Cardiac muscle cell (in vitro differentiated cells and primary cell): ENCODE data around the gene TRIM62. TPM values are rescaled to one million over a fixed set of nuclear protein-coding genes. Genes with fewer than 3 reads are reported as not detected.
"Not testable (repeated sequence)": the region's sequence is repeated elsewhere in the genome, so short reads cannot be mapped to it uniquely, and the experiment has no call there.

ENCODE experiments used
- DNase-seq, 2 donors: peaks; one replicate each; pipeline versions ENCODE4 v3.0.0 to v3.0.0-alpha.2; 2010 to 2017; ENCODE audit warnings: low read depth in 1 of 2, low spot score in 1 of 2
- H3K27ac ChIP-seq: fragments of 200-600 bp; sonication (generic); 2 replicates; pipeline ENCODE4 v1.5.1; 2016
- H3K27me3 ChIP-seq: fragments of 200-600 bp; sonication (generic); 2 replicates; pipeline ENCODE4 v1.6.0; 2016; ENCODE audit warnings: control low read depth
- H3K36me3 ChIP-seq: fragments of 200-600 bp; sonication (generic); 2 replicates; pipeline ENCODE4 v1.5.1; 2016; ENCODE audit warnings: control low read depth
- H3K4me1 ChIP-seq: fragments of 200-600 bp; sonication (generic); 2 replicates; pipeline ENCODE4 v1.8.1; 2017; ENCODE audit warnings: low read depth, mild to moderate bottlenecking, mixed run types
- H3K4me3 ChIP-seq: fragments of 200-600 bp; sonication (generic); 2 replicates; pipeline ENCODE4 v1.5.1; 2016; ENCODE audit warnings: mild to moderate bottlenecking
- H3K9me3 ChIP-seq: fragments of 200-600 bp; sonication (generic); 2 replicates; pipeline ENCODE4 v1.5.1; 2017; ENCODE audit warnings: low read depth, mild to moderate bottlenecking, control low read depth
- polyA plus RNA-seq: library from polyadenylated mRNA; unstranded; fragments of >200 nt; fragmentation: Nextera tagmentation; extraction: Ambion mirVana; gene quantifications from 2 replicates; pipeline ENCODE4 v1.2.1, GENCODE V29; 2016
- total RNA-seq: library from RNA; depleted of rRNA; stranded (reverse); fragments of >200 nt; gene quantifications from 2 replicates; pipeline ENCODE4 v1.2.3, GENCODE V29; 2016
- TF ChIP-seq, protein P1 (sequence below): IDR thresholded peaks from 2 replicates; pipeline ENCODE4 v1.5.1; 2012; ENCODE audit warnings: low read depth, mild to moderate bottlenecking, low read length

The TRIM62 gene
- total and polyA plus RNA-seq, 2 experiments from 2014 or later = 3.1 to 5.8 TPM

DNA sequence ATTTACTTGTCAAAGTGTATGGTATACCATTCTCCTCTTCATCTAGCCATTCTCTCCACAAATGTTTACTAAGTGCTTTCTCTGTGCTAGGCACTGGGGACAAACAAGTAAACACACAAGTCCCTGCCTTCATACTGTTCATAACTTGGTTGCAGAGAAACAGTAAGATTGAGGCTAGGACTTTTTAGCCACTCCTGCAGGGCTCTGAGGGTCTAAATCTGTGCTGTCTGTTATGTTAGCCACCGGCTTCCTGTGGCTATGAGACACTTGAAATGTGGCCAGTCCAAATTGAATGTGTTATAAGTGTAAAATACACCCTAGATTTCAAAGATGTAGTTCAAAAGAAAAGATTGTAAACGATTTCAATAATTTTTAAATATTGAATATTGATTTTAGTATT, 50.7 kb downstream of the TRIM62 start:
- no peak overlapping the region for H3K4me3 ChIP-seq
- no peaks in the 10 kb centered on the region for H3K27me3 ChIP-seq
- TF ChIP-seq, protein P1, sequence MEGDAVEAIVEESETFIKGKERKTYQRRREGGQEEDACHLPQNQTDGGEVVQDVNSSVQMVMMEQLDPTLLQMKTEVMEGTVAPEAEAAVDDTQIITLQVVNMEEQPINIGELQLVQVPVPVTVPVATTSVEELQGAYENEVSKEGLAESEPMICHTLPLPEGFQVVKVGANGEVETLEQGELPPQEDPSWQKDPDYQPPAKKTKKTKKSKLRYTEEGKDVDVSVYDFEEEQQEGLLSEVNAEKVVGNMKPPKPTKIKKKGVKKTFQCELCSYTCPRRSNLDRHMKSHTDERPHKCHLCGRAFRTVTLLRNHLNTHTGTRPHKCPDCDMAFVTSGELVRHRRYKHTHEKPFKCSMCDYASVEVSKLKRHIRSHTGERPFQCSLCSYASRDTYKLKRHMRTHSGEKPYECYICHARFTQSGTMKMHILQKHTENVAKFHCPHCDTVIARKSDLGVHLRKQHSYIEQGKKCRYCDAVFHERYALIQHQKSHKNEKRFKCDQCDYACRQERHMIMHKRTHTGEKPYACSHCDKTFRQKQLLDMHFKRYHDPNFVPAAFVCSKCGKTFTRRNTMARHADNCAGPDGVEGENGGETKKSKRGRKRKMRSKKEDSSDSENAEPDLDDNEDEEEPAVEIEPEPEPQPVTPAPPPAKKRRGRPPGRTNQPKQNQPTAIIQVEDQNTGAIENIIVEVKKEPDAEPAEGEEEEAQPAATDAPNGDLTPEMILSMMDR = no peak
- H3K4me1 ChIP-seq = no peaks in the 10 kb centered on the region
- no peaks in the 10 kb centered on the region for H3K9me3 ChIP-seq
- H3K36me3 ChIP-seq = no peaks in the 10 kb centered on the region
- DNase-seq = no peak
- no peak overlapping the region for H3K27ac ChIP-seq

DNA sequence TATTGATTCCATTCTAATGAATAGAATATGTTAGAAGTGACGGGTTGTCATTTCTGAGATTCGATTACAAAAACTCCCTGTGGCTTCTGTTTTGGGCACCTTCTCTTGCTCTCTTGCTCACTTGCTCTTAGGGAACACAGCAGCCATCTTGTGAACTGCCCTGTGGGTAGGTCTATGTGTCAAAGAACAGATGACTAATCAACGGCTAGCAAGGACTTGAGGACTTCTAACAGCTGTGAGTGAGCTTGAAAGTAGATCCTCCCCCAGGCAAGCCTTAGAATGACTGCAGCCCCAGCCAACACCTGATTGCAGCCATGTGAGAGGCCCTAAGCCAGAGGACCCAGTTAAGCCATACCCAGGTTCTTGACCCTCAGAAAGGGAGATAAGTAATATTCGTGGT, 51.5 kb downstream of the TRIM62 start:
- Histone ChIP-seq H3K27ac (no peak overlapping the region), H3K4me3 (no peak overlapping the region), H3K36me3 (no peaks in the 10 kb centered on the region), H3K9me3 (no peaks in the 10 kb centered on the region), H3K27me3 (no peaks in the 10 kb centered on the region), H3K4me1 (no peaks in the 10 kb centered on the region)
- TF ChIP-seq, protein P1 = no peak
- DNase-seq = no peak

DNA sequence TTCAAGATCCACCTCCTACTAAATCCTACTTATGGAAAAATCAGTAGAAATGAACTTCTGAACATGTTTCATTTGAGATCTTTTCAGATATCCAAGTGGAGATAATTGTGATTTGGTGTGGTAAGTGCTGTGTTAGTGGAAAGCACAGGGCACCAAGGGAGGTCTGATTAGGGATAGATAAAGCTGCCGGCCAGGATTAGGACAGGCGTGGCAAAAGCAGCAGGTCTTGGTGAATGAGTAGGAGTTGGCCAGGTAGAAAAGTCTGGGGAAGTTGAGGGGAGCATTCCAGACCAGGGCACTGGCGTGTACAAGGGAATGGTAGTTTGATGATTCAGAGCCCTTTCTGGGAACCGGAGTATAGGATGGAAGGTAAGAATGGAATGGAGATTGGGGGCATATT, 53.1 kb downstream of the TRIM62 start:
- Histone ChIP-seq H3K4me3 (no peak overlapping the region), H3K27me3 (no peaks in the 10 kb centered on the region), H3K27ac (no peak overlapping the region), H3K36me3 (no peaks in the 10 kb centered on the region), H3K9me3 (no peaks in the 10 kb centered on the region), H3K4me1 (no peaks in the 10 kb centered on the region)
- no peak for DNase-seq
- TF ChIP-seq, protein P1 = no peak

DNA sequence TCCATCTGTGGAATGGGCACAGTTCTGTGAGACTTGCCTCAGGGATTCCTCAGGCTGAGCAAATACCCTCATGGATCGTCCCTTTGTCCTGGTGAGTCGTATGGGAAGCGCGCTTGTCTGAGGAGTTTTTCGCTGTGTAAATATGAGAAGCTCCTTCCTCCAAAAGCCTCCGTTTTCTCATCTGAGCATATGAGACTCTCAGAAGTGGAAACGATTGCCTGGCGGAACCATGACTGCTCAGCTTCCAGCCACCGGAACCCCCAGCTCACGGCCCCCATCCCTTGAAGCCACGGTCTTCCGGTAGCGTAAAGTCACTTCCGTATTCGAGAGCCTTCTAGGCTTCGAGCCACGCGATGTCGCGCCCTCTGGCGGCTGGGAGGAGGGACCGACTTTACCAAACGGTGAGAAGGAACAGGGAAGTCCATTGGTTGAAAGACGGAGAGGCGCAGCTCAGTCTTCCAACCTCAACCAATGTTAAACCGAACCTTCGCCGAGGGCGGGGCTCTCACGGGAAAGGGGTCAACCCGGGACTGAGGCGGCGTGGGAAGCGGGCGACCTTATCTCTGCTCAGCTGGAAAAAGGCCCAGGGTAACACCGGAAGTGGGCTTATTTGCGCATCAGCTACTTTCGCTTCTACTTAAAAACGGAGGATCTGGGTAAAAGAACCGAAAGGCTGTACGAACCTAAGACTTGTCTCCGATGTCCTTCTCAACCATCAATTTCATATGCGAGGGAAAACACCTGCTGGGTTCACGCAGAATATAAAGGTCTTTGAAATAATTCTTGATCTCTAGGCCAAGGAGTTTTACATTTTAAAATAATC, 54.6 kb downstream of the TRIM62 start:
- Histone ChIP-seq H3K4me3 (peak overlapping the region; percentile 83), H3K27ac (peak overlapping the region; percentile 20), H3K27me3 (no peaks in the 10 kb centered on the region), H3K36me3 (no peaks in the 10 kb centered on the region), H3K9me3 (no peaks in the 10 kb centered on the region), H3K4me1 (no peaks in the 10 kb centered on the region)
- DNase-seq = peak; percentile 99 to 100
- TF ChIP-seq, protein P1 = peak; percentile 93

DNA sequence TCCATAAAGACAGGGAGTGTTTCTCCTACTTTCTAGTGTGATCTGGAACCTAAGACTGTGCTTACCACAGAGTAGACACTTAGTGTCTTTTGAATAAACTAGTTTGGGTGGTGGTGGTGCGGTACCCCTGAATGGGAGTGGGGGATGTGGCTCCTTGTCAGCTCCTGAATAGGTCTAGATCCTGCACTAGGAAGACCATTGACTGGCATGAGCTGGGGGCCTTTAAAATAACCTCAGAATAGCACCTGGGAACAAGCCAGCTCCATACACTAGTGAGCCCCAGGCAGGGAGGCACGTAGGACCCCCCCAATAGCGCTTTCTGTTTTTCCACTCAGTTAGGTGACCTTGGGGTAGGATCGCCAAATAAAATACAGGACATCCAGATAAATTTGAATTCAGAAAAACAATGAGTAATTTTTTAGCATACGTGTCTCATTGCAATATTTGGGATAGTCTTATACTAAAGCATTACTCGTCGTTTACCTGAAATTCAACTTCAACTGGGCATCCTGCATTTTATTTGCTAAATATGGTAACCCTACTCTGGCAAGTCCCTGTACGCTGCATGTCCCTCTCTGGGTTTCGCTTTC, 55.3 kb downstream of the TRIM62 start:
- TF ChIP-seq, protein P1 = no peak
- no peaks in the 10 kb centered on the region for H3K4me1 ChIP-seq
- peak overlapping the region; percentile 20 for H3K27ac ChIP-seq
- no peaks in the 10 kb centered on the region for H3K27me3 ChIP-seq
- no peaks in the 10 kb centered on the region for H3K9me3 ChIP-seq
- H3K36me3 ChIP-seq = no peaks in the 10 kb centered on the region
- no peak for DNase-seq
- H3K4me3 ChIP-seq = peak overlapping the region; percentile 83

DNA sequence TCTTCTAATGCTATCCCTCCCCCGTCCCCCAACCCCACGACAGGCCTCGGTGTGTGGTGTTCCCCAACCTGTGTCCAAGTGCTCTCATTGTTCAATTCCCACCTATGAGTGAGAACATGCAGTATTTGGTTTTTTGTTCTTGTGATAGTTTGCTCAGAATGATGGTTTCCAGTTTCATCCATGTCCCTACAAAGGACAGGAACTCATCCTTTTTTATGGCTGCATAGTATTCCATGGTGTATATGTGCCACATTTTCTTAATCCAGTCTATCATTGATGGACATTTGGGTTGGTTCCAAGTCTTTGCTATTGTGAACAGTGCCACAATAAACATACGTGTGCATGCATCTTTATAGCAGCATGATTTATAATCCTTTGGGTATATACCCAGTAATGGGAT, 57.2 kb downstream of the TRIM62 start:
- H3K27me3 ChIP-seq, H3K4me1 ChIP-seq, DNase-seq, H3K9me3 ChIP-seq, H3K27ac ChIP-seq, H3K36me3 ChIP-seq, H3K4me3 ChIP-seq: not testable (repeated sequence)
